HepG2 (cell line): ENCODE data around the gene VEGFB. TPM values are rescaled to one million over a fixed set of nuclear protein-coding genes. Genes with fewer than 3 reads are reported as not detected.

Experiments used
- CEBPG ChIP-seq: IDR thresholded peaks from 2 replicates; pipeline ENCODE4 v1.6.1; 2016
- HNRNPK ChIP-seq: fragments of 200-400 bp; formaldehyde crosslinking; IDR thresholded peaks from 2 replicates; pipeline ENCODE4 v1.6.1; 2018; ENCODE audit warnings: low read length, low read depth, moderate library complexity, mild to moderate bottlenecking; ENCODE audit not compliant: poor library complexity, severe bottlenecking
- KDM3A ChIP-seq: IDR thresholded peaks from 2 replicates; pipeline ENCODE4 v1.6.1; 2018; ENCODE audit warnings: low read depth, missing compliant biosample characterization
- LCORL ChIP-seq, 2 experiments: fragments of 450-650 bp in 1 of 2; sonication (generic) in 1 of 2; formaldehyde crosslinking in 1 of 2; IDR thresholded peaks; 2 replicates each; pipeline versions ENCODE4 v1.5.0 to v1.6.1; 2017 to 2020; ENCODE audit warnings: antibody characterized with exemption in 1 of 2, missing genetic modification reagents in 1 of 2
- POLR2A ChIP-seq, 2 experiments: IDR thresholded peaks; 2 replicates each; pipeline ENCODE4 v1.6.1; 2011; ENCODE audit warnings: low read depth in 2 of 2, low read length in 2 of 2, mild to moderate bottlenecking in 1 of 2, moderate library complexity in 1 of 2; ENCODE audit not compliant: insufficient read depth in 1 of 2
- REL ChIP-seq: sonication (generic); formaldehyde crosslinking; conservative IDR thresholded peaks from 2 replicates; pipeline ENCODE4 v1.8.0; 2022; ENCODE audit warnings: mild to moderate bottlenecking, missing genetic modification reagents, moderate library complexity
- RELA ChIP-seq: sonication (generic); formaldehyde crosslinking; IDR thresholded peaks from 2 replicates; pipeline ENCODE4 v1.4.0; 2020; ENCODE audit warnings: missing genetic modification reagents
- SAP130 ChIP-seq: IDR thresholded peaks from 2 replicates; pipeline ENCODE4 v1.6.1; 2016; ENCODE audit warnings: low read depth
- SRSF9 ChIP-seq: fragments of 200-400 bp; formaldehyde crosslinking; IDR thresholded peaks from 2 replicates; pipeline ENCODE4 v1.6.1; 2018; ENCODE audit warnings: borderline replicate concordance, mild to moderate bottlenecking, low read depth, low read length; ENCODE audit not compliant: insufficient read depth, poor library complexity, severe bottlenecking
- U2AF1 ChIP-seq: fragments of 200-400 bp; formaldehyde crosslinking; optimal IDR thresholded peaks from 2 replicates; pipeline ENCODE3; 2017; ENCODE audit warnings: mild to moderate bottlenecking, low read depth, low read length
- ZNF205 ChIP-seq: IDR thresholded peaks from 2 replicates; pipeline ENCODE4 v1.6.1; 2018; ENCODE audit warnings: missing biosample characterization, missing genetic modification reagents
- ZNF253 ChIP-seq: sonication (generic); formaldehyde crosslinking; IDR thresholded peaks from 2 replicates; pipeline ENCODE4 v1.8.0; 2022; ENCODE audit warnings: mild to moderate bottlenecking, missing genetic modification reagents, borderline replicate concordance
- ZNF337 ChIP-seq: sonication (generic); formaldehyde crosslinking; IDR thresholded peaks from 2 replicates; pipeline ENCODE4 v1.5.1; 2020; ENCODE audit warnings: missing genetic modification reagents, low read depth, mild to moderate bottlenecking, borderline replicate concordance
- ZNF34 ChIP-seq: sonication (generic); formaldehyde crosslinking; IDR thresholded peaks from 2 replicates; pipeline ENCODE4 v1.4.0; 2020; ENCODE audit warnings: mild to moderate bottlenecking, missing genetic modification reagents, borderline replicate concordance
- ZNF629 ChIP-seq: sonication (generic); formaldehyde crosslinking; conservative IDR thresholded peaks from 2 replicates; pipeline ENCODE4 v1.5.0; 2020; ENCODE audit warnings: missing genetic modification reagents
- polyA plus RNA-seq, 8 experiments: library from polyadenylated mRNA; depleted of rRNA in 3 of 8; stranded (reverse) in 7 of 8; unstranded in 1 of 8; fragments of >200 nt; fragmentation: Illumina TruSeq in 4 of 8; extraction: Trizol in 4 of 8; gene quantifications; 2 replicates each; pipeline versions ENCODE4 v1.2.1 to v1.2.3, GENCODE V29; 2011 to 2016; ENCODE audit warnings: low read depth in 4 of 8, missing spikeins in 1 of 8, mixed read lengths in 1 of 8; ENCODE audit not compliant: insufficient read depth in 1 of 8
- total RNA-seq, 5 experiments: library from RNA; depleted of rRNA; stranded (reverse); fragments of >200 nt; fragmentation: Illumina TruSeq; extraction: Trizol; gene quantifications; 2 replicates each; pipeline ENCODE4 v1.2.3, GENCODE V29; 2016; ENCODE audit warnings: low read depth in 1 of 5
- TF ChIP-seq, protein P1 (sequence below): sonication (generic); formaldehyde crosslinking; IDR thresholded peaks from 2 replicates; pipeline ENCODE4 v1.5.1; 2020; ENCODE audit warnings: missing genetic modification reagents, mild to moderate bottlenecking, borderline replicate concordance
- TF ChIP-seq, protein P2 (sequence below): sonication (generic); formaldehyde crosslinking; IDR thresholded peaks from 2 replicates; pipeline ENCODE4 v1.8.0; 2023; ENCODE audit warnings: mild to moderate bottlenecking, missing genetic modification reagents
- TF ChIP-seq, protein P3 (sequence below): sonication (generic); formaldehyde crosslinking; IDR thresholded peaks from 2 replicates; pipeline ENCODE4 v1.8.0; 2022; ENCODE audit warnings: low read depth, missing genetic modification reagents
- TF ChIP-seq, protein P4 (sequence below): IDR thresholded peaks from 2 replicates; pipeline ENCODE4 v1.6.1; 2016; ENCODE audit warnings: low read depth, borderline replicate concordance
- TF ChIP-seq, protein P5 (sequence below): sonication (generic); formaldehyde crosslinking; IDR thresholded peaks from 2 replicates; pipeline ENCODE4 v1.5.0; 2020; ENCODE audit warnings: mild to moderate bottlenecking, missing genetic modification reagents, borderline replicate concordance

The VEGFB gene
- total and polyA plus RNA-seq, 2 of the 13 experiments (the other 11 are each of a cell fraction or from before 2014, with no cell fraction given) = 9.0 to 11.3 TPM

DNA sequence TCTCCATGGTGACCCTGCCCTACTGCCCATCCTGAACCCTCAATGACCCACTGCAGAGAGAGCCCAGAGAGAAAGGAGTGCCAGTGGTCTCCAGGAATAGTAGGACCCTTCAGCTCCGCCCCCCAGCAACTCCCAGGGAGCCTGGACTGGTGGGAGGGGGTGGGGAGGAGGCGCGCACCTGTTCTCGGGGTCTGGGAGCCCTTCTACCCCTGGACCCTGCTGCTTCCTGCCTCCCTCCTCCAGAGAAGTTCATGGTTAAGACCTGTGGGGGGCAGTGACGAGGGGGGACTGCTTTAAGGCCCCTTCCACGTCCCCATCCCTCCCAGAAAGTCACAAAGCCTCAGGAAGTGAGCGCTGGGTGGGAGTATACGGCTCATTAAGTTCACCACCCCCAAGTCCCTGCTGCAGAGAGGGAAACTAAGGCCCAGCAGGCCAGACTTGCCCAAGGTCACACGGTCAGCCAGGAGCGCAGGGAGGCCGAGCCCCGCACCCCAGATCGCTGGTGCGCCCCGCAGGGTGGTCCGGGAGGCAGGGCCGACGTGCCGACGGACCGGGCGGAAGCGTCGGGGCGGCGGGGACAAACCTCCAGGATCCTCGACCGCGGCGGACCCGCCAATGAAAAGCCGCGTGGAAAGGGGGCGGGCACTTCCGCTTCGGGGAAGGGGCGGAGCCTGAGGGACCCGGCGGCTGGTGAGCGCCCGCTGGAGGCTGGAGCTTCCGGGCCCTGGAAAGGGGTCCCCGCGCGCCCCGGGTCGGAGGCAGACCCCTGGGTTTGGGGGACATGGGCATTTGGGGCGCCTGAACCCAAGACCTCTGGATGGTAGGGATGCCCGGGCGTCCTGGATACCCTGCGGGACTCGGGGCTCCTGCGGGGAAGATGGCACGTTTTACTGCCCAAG lies 8.5 kb upstream of the VEGFB start, which contains the start of the genes NUDT22 and TRPT1 (continued):
- TF ChIP-seq ZNF337 (CRISPR knock-in tag) (no peak), ZNF34 (CRISPR knock-in tag) (no peak), ZNF205 (CRISPR knock-in tag) (0 out of 2 replicates have a peak, but pooled peaks have one; percentile 52), SRSF9 (no peak), REL (CRISPR knock-in tag) (no peak), RELA (CRISPR knock-in tag) (0 out of 2 replicates have a peak, but pooled peaks have one; percentile 46), CEBPG (CRISPR knock-in tag) (no peak), ZNF629 (CRISPR knock-in tag) (no peak), SAP130 (CRISPR knock-in tag) (peak; percentile 87), HNRNPK (no peak), ZNF253 (CRISPR knock-in tag) (no peak), POLR2A (IDR thresholded peaks at IDR 0.05; ENCODE audit: insufficient read depth in 1 of 2, low read depth in 2 of 2, low read length in 2 of 2) (peak in 1 of 2 experiments; percentile 9; a peak in 1 of 4 replicates), LCORL (IDR thresholded peaks at IDR 0.05) (no peak), LCORL (CRISPR knock-in tag; IDR thresholded peaks at IDR 0.05) (peak; percentile 8; the same call in 1 of the 2 replicates), U2AF1 (peak; percentile 38), KDM3A (CRISPR knock-in tag) (peak; percentile 30; the same call in 1 of the 2 replicates)
- TF ChIP-seq, protein P1, sequence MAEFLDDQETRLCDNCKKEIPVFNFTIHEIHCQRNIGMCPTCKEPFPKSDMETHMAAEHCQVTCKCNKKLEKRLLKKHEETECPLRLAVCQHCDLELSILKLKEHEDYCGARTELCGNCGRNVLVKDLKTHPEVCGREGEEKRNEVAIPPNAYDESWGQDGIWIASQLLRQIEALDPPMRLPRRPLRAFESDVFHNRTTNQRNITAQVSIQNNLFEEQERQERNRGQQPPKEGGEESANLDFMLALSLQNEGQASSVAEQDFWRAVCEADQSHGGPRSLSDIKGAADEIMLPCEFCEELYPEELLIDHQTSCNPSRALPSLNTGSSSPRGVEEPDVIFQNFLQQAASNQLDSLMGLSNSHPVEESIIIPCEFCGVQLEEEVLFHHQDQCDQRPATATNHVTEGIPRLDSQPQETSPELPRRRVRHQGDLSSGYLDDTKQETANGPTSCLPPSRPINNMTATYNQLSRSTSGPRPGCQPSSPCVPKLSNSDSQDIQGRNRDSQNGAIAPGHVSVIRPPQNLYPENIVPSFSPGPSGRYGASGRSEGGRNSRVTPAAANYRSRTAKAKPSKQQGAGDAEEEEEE (CRISPR knock-in tag) = no peak
- TF ChIP-seq, protein P2, sequence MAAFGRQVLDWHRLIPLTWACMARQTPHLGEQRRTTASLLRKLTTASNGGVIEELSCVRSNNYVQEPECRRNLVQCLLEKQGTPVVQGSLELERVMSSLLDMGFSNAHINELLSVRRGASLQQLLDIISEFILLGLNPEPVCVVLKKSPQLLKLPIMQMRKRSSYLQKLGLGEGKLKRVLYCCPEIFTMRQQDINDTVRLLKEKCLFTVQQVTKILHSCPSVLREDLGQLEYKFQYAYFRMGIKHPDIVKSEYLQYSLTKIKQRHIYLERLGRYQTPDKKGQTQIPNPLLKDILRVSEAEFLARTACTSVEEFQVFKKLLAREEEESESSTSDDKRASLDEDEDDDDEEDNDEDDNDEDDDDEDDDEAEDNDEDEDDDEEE (CRISPR knock-in tag) = no peak
- TF ChIP-seq, protein P3, sequence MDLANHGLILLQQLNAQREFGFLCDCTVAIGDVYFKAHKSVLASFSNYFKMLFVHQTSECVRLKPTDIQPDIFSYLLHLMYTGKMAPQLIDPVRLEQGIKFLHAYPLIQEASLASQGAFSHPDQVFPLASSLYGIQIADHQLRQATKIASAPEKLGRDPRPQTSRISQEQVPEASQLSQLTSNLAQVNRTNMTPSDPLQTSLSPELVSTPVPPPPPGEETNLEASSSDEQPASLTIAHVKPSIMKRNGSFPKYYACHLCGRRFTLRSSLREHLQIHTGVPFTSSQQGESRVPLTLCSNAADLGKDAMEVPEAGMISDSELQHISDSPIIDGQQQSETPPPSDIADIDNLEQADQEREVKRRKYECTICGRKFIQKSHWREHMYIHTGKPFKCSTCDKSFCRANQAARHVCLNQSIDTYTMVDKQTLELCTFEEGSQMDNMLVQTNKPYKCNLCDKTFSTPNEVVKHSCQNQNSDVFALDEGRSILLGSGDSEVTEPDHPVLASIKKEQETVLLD (CRISPR knock-in tag) = peak; percentile 53; the same call in 1 of the 2 replicates
- TF ChIP-seq, protein P4, sequence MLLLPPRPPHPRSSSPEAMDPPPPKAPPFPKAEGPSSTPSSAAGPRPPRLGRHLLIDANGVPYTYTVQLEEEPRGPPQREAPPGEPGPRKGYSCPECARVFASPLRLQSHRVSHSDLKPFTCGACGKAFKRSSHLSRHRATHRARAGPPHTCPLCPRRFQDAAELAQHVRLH (CRISPR knock-in tag) = peak; percentile 56; the same call in 1 of the 2 replicates
- TF ChIP-seq, protein P5, sequence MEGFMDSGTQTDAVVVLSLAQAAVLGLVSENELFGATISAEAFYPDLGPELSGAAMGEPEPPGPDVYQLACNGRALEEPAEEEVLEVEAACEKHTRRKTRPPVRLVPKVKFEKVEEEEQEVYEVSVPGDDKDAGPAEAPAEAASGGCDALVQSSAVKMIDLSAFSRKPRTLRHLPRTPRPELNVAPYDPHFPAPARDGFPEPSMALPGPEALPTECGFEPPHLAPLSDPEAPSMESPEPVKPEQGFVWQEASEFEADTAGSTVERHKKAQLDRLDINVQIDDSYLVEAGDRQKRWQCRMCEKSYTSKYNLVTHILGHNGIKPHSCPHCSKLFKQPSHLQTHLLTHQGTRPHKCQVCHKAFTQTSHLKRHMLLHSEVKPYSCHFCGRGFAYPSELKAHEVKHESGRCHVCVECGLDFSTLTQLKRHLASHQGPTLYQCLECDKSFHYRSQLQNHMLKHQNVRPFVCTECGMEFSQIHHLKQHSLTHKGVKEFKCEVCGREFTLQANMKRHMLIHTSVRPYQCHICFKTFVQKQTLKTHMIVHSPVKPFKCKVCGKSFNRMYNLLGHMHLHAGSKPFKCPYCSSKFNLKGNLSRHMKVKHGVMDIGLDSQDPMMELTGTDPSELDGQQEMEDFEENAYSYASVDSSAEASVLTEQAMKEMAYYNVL (CRISPR knock-in tag) = no peak; the same call in 1 of the 2 replicates
